Transverse colon (tissue), 4 donors: ENCODE results near the gene TTC23L. TPM values are rescaled to one million over a fixed set of nuclear protein-coding genes. Genes with fewer than 3 reads are reported as not detected.

Source experiments
- DNase-seq: peaks from one replicate; pipeline ENCODE4 v3.0.0-alpha.2; 2019
- H3K27ac ChIP-seq, 4 donors: fragments of 200-600 bp; sonication (generic); 2 replicates each; pipeline ENCODE4 v1.5.1; 2016 to 2018; ENCODE audit warnings: inconsistent platforms in 4 of 4
- H3K27me3 ChIP-seq: fragments of 200-600 bp; sonication (generic); 2 replicates; pipeline ENCODE4 v1.5.1; 2017; ENCODE audit warnings: inconsistent platforms
- H3K36me3 ChIP-seq, 4 donors: fragments of 200-600 bp; sonication (generic); 2 replicates each; pipeline ENCODE4 v1.5.1; 2017 to 2019; ENCODE audit warnings: inconsistent platforms in 4 of 4
- H3K4me1 ChIP-seq, 4 donors: fragments of 200-600 bp; sonication (generic); 2 replicates each; pipeline ENCODE4 v1.5.1; 2017 to 2020; ENCODE audit warnings: inconsistent platforms in 4 of 4
- H3K4me3 ChIP-seq, 4 donors: fragments of 200-600 bp; sonication (generic); 1 replicate in 1 of 4; 2 replicates in 3 of 4; pipeline versions ENCODE4 v1.5.1 to v1.6.1; 2017 to 2019; ENCODE audit warnings: inconsistent platforms in 4 of 4
- H3K9me3 ChIP-seq, 2 donors: fragments of 200-600 bp; sonication (generic); 2 replicates each; pipeline ENCODE4 v1.5.1; 2017 to 2019; ENCODE audit warnings: inconsistent platforms in 2 of 2
- CTCF ChIP-seq, 5 experiments: fragments of 200-600 bp in 3 of 5; fragments of 450-650 bp in 2 of 5; sonication (generic) in 3 of 5; IDR thresholded peaks; 1 replicate in 2 of 5; 2 replicates in 3 of 5; pipeline ENCODE4 v1.5.1; 2016 to 2017; ENCODE audit warnings: antibody characterized with exemption in 5 of 5, inconsistent platforms in 3 of 5, mild to moderate bottlenecking in 2 of 5, moderate library complexity in 1 of 5
- EP300 ChIP-seq: sonication (generic); formaldehyde crosslinking; IDR thresholded peaks from one replicate; pipeline ENCODE4 v1.6.1; 2017; ENCODE audit warnings: antibody characterized with exemption, low read depth
- POLR2A ChIP-seq: fragments of 450-650 bp; IDR thresholded peaks from one replicate; pipeline ENCODE4 v1.6.1; 2016; ENCODE audit warnings: antibody characterized with exemption, mild to moderate bottlenecking, moderate library complexity
- POLR2AphosphoS5 ChIP-seq, 3 donors: sonication (generic); formaldehyde crosslinking; IDR thresholded peaks; one replicate each; pipeline ENCODE4 v1.6.1; 2016; ENCODE audit warnings: antibody characterized with exemption in 3 of 3
- WGBS, 2 donors: methylation state at CpG; one replicate each; pipeline ENCODE4 v1.1.5; 2018; ENCODE audit warnings: low coverage in 1 of 2; 5-methylcytosine and 5-hydroxymethylcytosine counted together
- in situ Hi-C, 4 donors: fragments of 200-750 bp; cut with MboI; loops; one replicate each; pipeline versions ENCODE4 v1.15.0 to v1.15.1; 2017; ENCODE audit warnings: low sequenced_read_pairs in 3 of 4, low pct_ligation_motif_present in 1 of 4, low pct_unique_long_range_greater_than_20kb in 1 of 4
- intact Hi-C: fragments of 100-400 bp; cut with DNase I; formaldehyde crosslinking; loops from one replicate; pipeline ENCODE4 v1.15.1; 2023; ENCODE audit warnings: low total_unique reads
- total RNA-seq, 4 donors: library from RNA; depleted of rRNA; stranded (reverse); fragments of >200 nt; gene quantifications; one replicate each; pipeline ENCODE4 v1.1.0, GENCODE V29; 2016

Gene TTC23L
- total RNA-seq, 4 donors from 2014 or later: 0.27 to 0.32 TPM; not detected in 2

GRCh38 chr5:34941936-34942335, 103.0 kb downstream of the TTC23L start:
- H3K4me3 ChIP-seq: no peak overlapping the region
- DNase-seq: no peak
- WGBS, 2 donors: 94 to 97% methylated on average over 3 of the region's 3 CpGs
- in situ Hi-C loops (no loop called here), intact Hi-C loops (no loop called here)
- peaks cover 0 to 93% (median 38%) of the 10 kb centered on the region in 4 donors for H3K36me3 ChIP-seq
- H3K27ac ChIP-seq: no peak overlapping the region
- no peaks in the 10 kb centered on the region for H3K9me3 ChIP-seq
- no peaks in the 10 kb centered on the region for H3K4me1 ChIP-seq
- no peaks in the 10 kb centered on the region for H3K27me3 ChIP-seq
- TF ChIP-seq POLR2A (no peak), CTCF (IDR thresholded peaks at IDR 0.05) (no peak), EP300 (no peak), POLR2AphosphoS5 (IDR thresholded peaks at IDR 0.05) (no peak)

- no peaks in the 10 kb centered on the region for H3K27me3 ChIP-seq
- no peak overlapping the region for H3K4me3 ChIP-seq
- no peak overlapping the region for H3K27ac ChIP-seq
- TF ChIP-seq EP300: no peak
- TF ChIP-seq POLR2AphosphoS5 (IDR thresholded peaks at IDR 0.05): no peak
- no peak for TF ChIP-seq POLR2A
- no peak for TF ChIP-seq CTCF (IDR thresholded peaks at IDR 0.05)
- 95 to 100% methylated on average over 2 of the region's 2 CpGs for WGBS, 2 donors
- no peak for DNase-seq
- H3K4me1 ChIP-seq: no peaks in the 10 kb centered on the region
- peaks cover 0 to 88% (median 32%) of the 10 kb centered on the region in 4 donors for H3K36me3 ChIP-seq
- H3K9me3 ChIP-seq: no peaks in the 10 kb centered on the region
- in situ Hi-C loops: no loop called here
- intact Hi-C loops: no loop called here
These were observed 105.1 kb downstream of the TTC23L start for GRCh38 chr5:34944044-34944443.

DNA sequence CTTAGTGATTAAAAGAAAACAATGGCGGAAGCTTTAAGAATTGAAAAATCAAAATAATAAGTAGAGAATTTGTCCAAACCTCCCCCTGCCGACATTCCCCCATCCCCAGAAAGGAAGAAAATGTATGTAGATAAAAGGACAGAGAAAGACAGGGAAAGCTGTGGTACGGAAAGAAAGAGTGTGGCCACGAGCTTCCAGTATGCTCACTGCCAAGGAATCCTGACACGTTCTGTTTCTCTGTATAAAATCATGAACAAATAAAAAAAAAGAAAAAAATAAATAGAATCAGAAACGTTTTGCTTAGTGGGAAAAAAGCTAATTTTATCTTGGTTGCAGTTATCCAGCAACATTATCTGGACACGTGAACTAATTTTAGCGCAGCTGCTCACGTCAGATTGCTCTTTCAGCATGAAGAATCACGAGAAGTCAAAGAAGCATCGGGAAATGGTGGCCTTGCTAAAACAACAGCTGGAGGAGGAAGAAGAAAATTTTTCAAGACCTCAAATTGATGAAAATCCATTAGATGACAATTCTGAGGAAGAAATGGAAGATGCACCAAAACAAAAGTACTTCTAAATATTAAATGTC, 105.6 kb downstream of the TTC23L start:
- TF ChIP-seq POLR2AphosphoS5 (IDR thresholded peaks at IDR 0.05) (no peak), POLR2A (no peak), EP300 (no peak), CTCF (IDR thresholded peaks at IDR 0.05) (no peak)
- 86 to 90% methylated on average over 11 of the region's 11 CpGs for WGBS, 2 donors
- no peaks in the 10 kb centered on the region for H3K4me1 ChIP-seq
- no peaks in the 10 kb centered on the region for H3K27me3 ChIP-seq
- intact Hi-C loops: no loop called here
- no peak for DNase-seq
- no peak overlapping the region for H3K27ac ChIP-seq
- in situ Hi-C loops: no loop called here
- no peak overlapping the region for H3K4me3 ChIP-seq
- peaks cover 0 to 85% (median 32%) of the 10 kb centered on the region in 4 donors for H3K36me3 ChIP-seq
- no peaks in the 10 kb centered on the region for H3K9me3 ChIP-seq

Other genes starting within 250 kb of the TTC23L start
- 10 to 100 TPM; 13.9 to 18.3 (median 15.3) TPM for gene RAI14, start 182.8 kb upstream of the TTC23L start, total RNA-seq
- gene RAD1, start 76.3 kb downstream of the TTC23L start, total RNA-seq: 10 to 100 TPM in 3 of 4 donors, 1 to 10 TPM in 1; 9.0 to 14.4 (median 11.6) TPM
- 10 to 100 TPM in 2 of 4 donors, 1 to 10 TPM in 2; 1.5 to 15.6 (median 7.5) TPM for gene BRIX1, start 76.5 kb downstream of the TTC23L start, total RNA-seq
- 10 to 100 TPM; 12.7 to 34.8 (median 26.6) TPM for gene DNAJC21, start 90.4 kb downstream of the TTC23L start, total RNA-seq
- gene AGXT2, start 208.8 kb downstream of the TTC23L start, total RNA-seq: not detected